CD4-positive, alpha-beta T cell treated with Interleukin-17A for 1 hour (primary cell): ENCODE measurements around the gene RIPK1.
"Not testable (repeated sequence)": the region's sequence is repeated elsewhere in the genome, so short reads cannot be mapped to it uniquely, and the experiment has no call there.

Source experiments
- DNase-seq: peaks from one replicate; pipeline ENCODE4 v3.0.0-alpha.2; 2020

Gene RIPK1

DNA sequence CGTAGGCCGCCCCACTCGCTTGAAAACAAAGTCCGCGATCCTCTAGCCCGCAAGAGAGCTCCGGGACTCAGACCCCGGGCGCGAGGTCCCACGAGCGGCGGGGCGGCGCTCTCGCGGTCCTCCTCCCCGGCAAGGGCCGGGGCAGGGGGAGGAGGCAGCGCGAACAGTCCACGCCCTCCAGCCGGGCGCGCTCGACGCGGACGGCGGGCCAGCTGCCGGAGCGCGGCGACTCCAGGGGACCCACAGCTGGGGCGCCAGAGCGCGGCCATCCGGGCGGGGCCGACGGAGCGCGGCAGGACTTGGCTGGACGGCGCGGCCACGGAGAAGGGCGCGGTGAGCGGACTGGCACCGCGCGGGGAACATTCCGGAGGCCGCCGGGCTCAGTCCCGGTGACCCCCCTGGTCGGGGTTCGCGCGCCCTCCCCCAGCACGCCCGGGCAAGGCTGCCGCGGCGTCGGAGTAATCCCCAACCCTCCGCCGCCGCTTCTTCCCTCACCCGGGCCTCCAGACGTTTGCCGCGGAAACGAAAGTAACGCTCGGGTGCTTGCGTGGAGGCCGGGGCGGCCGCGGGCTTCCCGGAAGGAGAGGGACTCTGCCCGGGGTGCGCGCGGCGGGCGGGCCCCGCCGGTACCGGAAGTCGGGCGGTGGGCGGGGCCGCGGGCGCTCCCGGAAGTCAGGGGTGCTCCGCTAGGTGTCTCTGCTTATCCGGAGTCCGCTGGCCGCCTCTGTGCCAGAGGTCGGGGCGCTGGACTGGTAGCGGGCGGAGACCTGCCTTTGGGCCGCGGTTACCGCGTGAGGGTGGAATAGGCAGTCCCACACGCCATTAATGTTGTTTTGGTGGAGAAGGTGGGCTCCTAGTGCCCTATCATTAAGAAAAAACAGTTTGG, at the start of gene RIPK1:
Gene RIPK1 (plus strand): TSS at position 166 of the 886 bp plus-strand sequence. CDS start 8,330 bp downstream, outside the sequence.
- peak; percentile 94 for DNase-seq

GRCh38 chr6:3019065-3019464, 49.2 kb upstream of the RIPK1 start:
- DNase-seq, result no peak

DNA sequence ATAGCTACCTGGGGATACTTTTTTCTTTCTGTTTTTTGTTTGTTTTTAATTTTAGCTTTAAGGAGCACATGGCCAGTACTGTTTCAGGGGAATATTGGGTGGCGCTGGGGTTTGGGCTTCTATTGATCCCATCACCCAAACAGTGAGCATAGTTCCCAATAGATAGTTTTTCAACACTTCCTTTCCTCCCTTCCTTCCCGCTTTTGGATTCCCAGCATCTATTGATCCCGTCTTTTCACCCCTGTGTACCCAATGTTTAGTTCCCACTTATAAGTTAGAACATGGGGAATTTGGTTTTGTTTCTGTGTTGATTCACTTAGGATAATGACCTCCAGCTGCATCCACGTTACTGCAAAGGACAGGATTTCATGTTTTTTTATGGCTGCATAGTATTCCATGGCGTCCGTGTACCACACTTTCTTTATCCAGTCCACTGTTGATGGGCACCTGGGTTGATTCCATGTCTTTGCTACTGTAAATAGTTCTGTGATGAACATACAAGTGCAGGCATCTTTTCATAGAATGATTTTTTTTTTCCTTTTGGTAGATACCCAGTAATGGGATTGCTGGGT, 48.5 kb upstream of the RIPK1 start:
- no peak for DNase-seq

- not testable (repeated sequence) for DNase-seq
These were observed 47.2 kb upstream of the RIPK1 start for GRCh38 chr6:3020976-3021598.

DNA sequence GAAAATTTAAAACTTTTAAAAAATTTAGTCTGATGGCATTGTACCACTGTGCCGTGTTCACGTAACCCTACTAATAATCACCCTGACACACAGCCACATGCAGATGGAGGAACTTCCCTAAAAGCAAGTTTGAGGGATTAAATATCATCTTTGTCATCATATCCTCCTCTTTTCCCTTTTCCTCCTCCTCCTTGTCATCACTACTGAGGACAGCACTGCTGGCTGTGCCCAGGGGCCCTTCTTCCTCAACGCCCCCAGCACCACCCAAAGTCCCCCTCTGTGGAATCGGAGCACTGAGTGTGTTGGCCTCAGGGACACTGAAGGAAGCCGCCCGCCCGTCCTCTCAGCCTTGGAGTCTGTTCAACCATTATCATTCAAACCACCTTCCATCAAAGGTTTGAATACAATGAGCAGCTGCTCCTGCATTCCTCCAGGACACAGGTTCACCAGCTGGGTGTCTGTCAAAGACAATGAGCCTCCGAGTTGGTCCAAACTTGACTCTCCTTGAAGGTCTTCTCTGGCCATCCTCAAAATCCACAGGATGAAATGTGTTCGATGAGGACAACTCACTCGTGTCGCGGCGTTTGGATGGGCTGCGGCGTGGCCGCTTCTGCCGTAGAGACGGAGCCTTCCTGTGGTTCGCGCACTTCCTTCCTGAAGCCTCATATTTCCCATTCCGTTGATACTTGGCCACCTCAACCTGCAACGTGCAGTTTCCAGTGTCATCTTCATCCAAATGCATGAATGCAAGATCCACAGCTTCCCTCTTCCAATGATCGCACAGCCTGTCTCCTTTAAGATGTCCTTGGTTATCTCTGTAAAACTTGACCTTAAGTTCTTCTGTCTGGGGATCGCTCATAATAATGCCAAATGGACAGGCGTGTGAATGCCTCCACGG, 45.3 kb upstream of the RIPK1 start:
- DNase-seq, result peak; percentile 43

DNA sequence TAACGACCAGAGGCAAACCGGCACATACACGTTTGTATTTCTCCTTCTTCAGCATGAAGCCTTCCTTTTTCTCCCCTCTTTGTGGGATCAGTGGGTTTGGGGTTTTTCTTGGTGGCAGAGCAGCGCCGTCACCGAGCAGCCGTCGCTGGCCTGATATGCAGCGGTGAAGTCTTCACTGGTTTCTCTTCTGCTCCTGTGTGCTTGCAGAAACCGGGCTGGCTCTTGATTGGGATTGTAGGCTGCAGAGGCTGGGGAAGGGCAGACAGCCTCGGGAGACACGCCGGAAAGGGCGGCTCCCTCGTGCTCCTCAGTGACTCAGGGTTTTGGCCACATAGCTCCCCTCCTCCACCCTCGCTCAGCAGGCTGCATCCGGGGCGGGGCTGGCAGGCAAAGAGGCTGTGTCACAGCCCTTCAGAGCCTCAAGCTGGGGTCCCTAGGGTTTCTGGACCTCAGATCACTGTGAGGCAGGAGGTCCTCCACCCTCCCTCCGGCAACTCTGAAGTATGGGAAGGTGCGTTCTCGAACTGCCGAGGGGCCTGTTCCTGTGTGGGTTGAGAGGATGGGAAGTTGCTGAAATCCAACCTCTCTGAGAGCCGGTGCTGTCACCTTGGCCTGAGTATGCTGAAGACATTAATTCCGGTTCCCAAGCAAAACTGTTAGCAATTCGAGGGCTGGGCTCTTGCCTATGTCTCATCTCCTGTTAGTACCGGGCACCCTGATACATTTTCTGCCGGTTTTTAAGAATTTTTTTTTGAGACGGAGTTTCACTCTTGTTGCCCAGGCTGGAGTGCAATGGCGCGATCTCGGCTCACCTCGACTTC, 44.4 kb upstream of the RIPK1 start:
- DNase-seq, result peak; percentile 86

DNA sequence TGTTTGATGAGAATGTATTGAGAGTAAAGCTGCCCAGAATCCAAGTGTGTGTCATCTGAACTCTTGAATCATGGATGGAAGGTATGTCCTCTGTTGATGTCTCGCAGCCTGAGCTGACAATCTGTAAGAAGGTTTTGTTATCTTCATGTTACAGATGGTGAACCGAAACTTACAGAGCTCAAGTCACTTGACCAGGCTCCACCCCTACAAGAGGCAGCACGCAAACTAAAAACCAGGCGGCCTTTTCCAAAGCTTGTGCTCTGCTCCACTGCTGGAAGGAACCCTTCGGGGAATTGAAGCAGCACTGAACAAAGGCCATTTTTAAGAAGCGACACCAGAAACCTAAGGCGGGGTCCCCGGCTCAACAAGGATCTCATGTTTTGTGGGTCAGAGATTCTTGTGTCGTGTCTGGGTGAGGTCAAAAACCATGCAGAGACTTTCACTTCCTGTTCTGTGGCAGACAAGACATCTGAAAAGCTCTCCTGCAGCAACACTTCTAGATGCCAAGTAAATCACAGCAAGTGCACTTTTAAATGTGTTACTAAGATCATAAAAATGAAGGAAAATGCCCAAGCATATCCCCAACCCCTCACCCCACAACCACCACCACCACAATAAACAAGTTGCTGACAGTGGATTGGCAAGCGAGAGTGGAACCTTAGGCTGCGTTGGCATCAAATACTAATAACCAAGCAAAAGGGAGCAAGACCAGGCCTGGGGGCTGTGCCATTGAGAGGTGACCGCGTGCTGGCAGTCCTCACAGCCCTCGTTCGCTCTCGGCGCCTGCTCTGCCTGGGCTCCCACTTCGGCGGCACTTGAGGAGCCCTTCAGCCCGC, 41.3 kb upstream of the RIPK1 start:
- DNase-seq, result peak; percentile 53

DNA sequence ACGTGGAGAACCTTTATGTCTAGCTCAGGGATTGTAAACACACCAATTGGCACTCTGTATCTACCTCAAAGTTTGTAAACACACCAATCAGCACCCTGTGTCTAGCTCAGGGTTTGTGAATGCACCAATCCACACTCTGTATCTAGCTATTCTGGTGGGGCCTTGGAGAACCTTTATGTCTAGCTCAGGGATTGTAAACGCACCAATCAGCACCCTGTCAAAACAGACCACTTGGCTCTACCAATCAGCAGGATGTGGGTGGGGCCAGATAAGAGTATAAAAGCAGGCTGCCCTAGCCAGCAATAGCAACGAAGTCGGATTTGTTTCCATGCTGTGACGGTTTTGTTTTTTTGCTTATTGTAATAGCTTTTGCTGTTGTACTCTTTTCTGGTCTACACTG, 40.1 kb upstream of the RIPK1 start:
- not testable (repeated sequence) for DNase-seq

DNA sequence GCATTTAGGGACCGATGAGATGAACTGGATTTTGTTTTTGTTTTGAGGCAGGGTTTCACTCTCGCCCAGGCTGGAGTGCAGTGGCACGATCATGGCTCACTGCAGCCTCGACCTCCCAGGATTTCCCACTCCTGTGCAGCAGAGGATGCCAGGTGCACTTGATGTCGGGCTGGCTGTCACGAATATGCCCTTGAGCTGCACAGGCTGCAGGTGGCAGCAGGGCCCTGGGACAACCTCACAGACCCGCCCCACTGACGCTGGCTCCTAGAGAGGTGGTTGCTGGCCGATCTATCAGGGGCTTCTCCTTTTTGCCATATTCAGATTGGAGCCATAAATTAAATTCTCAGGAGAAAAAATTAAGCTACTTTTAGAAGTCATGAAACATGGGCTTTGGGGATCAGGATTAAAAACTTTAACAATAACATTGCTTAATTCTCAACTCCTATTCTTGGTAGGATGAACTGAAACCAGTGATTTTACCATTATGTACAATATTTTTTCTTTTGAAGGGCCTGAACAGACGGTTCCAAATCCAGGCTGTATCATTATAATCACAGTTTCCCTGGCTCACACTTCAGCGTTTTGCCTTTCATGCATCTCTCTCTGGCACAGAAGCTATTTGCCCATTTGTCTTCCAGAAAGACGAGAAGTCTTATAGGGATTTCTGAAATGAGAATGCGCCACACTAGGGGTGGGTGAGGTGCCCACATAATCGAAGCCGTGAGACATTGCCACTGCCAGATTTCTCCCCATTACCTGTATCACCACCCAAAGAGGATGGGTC, 36.2 kb upstream of the RIPK1 start:
- no peak for DNase-seq

GRCh38 chr6:3032986-3033385, 35.3 kb upstream of the RIPK1 start:
- DNase-seq, result no peak

DNA sequence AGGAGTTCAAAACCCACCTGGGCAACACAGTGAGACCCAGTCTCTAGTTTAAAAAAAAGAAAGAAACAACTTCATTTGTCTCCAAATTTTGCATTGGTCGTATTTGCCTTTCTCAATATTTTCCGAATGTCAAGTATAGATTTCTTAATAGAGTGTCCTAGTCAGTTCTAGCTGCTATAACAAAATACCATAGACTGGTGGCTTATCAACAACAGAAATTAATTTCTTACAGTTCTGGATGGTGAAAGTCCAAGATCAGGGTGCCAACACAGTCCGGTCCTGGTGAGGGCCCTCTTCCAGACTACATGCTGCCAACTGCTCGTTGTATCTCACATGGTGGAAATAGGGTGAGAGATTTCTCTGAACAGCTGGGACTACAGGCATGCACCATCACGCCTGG, 34.6 kb upstream of the RIPK1 start:
- DNase-seq, result no peak

- DNase-seq, result no peak
These were observed 32.9 kb upstream of the RIPK1 start for GRCh38 chr6:3035397-3035796.

DNA sequence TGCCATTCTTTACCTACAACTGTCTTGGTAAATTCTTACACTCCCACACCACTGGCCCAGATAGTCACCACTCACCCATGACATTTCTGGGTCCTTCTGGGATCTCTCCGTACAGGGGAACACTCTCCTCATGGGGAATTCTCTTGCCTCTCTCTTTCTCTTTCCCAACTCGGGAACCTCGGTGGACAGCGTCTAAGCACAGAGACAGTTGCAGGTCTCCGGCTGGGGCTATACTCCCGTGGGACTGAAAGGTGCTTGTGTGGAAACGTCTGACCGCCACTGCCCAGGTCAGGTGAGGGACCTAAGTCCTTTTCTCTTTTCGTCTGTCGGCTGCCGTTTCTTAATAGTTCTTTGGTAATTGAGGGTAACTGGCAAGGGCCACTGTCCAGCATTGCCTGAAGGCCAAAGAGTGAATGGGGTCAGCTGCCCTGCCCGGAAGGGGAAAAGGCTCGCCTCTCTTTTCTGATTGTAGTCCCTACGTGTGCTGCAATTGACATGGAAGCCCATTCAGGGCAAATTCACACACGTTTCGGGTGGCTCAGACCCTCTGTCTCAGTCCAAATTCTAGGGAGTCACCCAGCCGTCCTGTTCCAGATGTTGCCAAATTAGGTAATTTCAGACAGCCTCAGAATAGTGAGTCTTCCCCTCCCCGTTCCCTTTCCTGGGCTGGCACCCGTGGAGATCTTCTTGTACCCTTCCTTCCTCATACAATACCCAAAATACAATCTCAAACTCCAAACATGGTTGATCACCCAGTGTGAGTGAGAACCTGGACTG, 31.2 kb upstream of the RIPK1 start:
- no peak for DNase-seq

GRCh38 chr6:3037638-3038365, 30.5 kb upstream of the RIPK1 start:
- DNase-seq, result no peak

- DNase-seq, result no peak
These were observed 28.9 kb upstream of the RIPK1 start for GRCh38 chr6:3039384-3039783.

DNA sequence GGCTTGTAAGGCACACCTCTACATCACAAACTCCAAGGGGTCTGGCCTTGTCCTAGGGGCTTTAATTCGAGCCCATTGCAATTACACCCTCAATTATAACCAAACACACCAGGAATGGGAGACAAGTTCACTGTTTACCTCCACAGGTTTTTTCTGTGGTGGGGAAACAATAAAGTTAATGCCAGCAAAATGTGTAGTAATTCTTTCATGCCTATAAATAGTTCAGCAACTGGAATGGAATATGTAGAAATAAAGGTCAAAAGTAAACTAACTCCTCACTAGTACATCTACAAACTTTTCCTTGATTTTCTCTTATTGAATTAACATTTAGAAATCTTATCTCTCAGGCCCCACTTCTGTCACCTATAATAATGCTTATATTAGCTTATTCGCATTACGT, 27.1 kb upstream of the RIPK1 start:
- no peak for DNase-seq

DNA sequence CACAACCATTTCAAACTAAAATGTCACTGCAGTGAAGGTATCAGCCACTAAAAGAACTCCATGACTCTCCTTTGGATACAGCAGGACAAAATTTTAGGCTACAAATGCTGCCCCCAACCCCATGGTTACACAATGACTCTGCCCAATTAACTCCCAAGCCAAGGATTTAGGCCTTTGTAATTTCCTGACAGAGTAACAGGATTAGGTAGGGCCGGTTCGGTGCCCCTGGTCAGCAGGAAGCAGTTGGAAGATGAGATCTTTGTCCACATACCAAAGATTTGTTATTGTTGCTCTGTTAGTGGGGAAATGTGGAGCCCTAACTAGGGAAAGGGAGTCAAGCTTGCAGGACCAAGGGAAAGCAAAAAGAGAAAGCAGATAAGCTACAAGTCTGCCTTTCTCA, 26.7 kb upstream of the RIPK1 start:
- no peak for DNase-seq

DNA sequence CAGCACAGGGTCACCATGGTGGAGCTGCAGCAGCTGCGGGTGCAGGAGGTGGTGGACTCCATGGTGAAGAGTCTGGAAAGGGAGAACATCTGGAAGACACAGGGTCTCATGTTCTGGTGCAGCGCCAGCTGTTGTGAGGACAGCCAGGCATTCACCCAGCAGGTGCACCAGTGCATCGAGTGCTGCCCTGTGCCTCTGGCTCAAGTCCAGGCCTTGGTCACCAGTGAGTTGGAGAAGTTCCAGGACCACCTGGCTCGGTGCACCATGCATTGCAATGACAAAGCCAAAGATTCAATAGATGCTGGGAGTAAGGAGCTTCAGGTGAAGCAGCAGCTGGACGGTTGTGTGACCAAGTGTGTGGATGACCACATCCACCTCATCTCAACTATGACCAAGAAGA, 22.9 kb upstream of the RIPK1 start:
- no peak for DNase-seq

DNA sequence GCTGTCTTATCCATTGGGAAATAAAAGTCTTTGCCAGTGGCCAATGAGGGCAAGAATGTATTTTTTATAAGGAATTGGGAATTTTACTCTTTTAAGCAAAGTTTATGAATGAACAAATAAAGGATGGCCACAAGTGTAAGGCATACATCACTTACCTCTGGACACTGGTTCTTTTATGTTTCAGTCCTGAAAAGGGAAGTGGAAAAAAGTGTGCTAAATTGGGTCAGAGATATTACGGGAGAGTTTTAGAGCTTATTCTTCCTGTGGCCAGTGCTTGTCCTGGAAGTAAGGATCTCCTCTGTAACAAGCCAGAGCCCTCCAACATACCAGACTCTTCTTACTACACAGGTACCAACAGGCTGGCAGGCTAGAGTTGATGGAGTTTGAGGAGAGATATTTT, 22.5 kb upstream of the RIPK1 start:
- DNase-seq, result no peak
